ENCODE measurements around the gene PDE7B.

DNA sequence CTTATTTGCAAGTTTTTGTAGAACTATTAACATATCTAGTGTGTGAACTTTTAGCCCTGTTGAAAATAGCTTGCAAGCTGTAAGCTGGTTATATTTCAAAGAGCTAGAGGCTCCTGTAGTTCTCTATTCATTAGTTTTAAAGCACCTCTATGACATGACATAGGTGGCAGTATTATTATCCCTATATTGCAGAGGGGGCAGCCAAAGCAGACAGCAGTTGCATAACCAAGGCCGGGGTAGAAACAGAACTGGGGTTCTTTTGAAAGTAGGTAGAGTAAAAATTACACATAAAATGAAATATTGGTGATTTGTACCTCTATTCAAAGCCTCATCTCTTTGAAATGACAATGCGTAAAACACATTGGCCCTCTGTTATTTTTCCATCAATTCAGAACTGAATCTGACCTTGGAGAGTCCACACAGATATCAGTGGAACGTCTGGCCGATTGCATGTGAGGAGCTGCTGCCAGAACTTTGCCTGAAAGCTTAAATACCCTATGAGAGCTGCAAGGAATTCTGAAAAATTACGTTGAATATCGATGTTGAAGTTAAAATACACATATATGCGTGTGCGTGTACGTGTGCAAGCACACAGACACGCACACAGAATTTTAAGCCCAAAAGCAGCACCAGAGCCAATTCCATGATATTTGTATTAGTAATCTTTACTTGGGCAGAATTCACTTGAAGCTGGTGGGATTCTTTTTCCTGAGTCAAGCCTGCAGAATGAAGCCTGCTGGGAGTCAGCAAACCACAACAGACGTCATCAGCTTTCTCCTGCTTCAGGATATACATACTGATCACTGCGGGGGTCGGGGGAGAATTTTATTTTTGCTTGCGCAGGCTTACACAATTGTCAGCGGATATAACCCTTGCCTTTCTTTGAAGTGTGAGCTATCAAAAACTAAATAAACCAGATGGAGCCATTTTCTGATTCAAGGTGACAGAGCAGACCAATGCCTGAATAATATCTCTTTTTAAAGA is 163.2 kb downstream of the PDE7B start:
- TF ChIP-seq, protein P1, sequence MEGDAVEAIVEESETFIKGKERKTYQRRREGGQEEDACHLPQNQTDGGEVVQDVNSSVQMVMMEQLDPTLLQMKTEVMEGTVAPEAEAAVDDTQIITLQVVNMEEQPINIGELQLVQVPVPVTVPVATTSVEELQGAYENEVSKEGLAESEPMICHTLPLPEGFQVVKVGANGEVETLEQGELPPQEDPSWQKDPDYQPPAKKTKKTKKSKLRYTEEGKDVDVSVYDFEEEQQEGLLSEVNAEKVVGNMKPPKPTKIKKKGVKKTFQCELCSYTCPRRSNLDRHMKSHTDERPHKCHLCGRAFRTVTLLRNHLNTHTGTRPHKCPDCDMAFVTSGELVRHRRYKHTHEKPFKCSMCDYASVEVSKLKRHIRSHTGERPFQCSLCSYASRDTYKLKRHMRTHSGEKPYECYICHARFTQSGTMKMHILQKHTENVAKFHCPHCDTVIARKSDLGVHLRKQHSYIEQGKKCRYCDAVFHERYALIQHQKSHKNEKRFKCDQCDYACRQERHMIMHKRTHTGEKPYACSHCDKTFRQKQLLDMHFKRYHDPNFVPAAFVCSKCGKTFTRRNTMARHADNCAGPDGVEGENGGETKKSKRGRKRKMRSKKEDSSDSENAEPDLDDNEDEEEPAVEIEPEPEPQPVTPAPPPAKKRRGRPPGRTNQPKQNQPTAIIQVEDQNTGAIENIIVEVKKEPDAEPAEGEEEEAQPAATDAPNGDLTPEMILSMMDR (IDR thresholded peaks at IDR 0.05) = no peak
- TF ChIP-seq POLR2A (IDR thresholded peaks at IDR 0.05) (no peak), POLR2AphosphoS5 (IDR thresholded peaks at IDR 0.05) (no peak)
